HL-60 (cell line): ENCODE data around the gene EGFR.

Experiments
- POLR2AphosphoS5 ChIP-seq: IDR thresholded peaks from 2 replicates; pipeline ENCODE4 v1.6.1; 2012; ENCODE audit warnings: low read depth
- REST ChIP-seq: IDR thresholded peaks from 2 replicates; pipeline ENCODE4 v1.6.1; 2012; ENCODE audit warnings: low read depth; ENCODE audit not compliant: insufficient replicate concordance
- SPI1 ChIP-seq: IDR thresholded peaks from 2 replicates; pipeline ENCODE4 v1.6.1; 2012; ENCODE audit warnings: low read depth, mild to moderate bottlenecking, borderline replicate concordance
- TF ChIP-seq, protein P1 (sequence below): IDR thresholded peaks from one replicate; pipeline ENCODE4 v1.5.1; 2011; ENCODE audit warnings: low read length, control low read depth, inconsistent platforms; ENCODE audit not compliant: insufficient read depth

- TF ChIP-seq, protein P1, sequence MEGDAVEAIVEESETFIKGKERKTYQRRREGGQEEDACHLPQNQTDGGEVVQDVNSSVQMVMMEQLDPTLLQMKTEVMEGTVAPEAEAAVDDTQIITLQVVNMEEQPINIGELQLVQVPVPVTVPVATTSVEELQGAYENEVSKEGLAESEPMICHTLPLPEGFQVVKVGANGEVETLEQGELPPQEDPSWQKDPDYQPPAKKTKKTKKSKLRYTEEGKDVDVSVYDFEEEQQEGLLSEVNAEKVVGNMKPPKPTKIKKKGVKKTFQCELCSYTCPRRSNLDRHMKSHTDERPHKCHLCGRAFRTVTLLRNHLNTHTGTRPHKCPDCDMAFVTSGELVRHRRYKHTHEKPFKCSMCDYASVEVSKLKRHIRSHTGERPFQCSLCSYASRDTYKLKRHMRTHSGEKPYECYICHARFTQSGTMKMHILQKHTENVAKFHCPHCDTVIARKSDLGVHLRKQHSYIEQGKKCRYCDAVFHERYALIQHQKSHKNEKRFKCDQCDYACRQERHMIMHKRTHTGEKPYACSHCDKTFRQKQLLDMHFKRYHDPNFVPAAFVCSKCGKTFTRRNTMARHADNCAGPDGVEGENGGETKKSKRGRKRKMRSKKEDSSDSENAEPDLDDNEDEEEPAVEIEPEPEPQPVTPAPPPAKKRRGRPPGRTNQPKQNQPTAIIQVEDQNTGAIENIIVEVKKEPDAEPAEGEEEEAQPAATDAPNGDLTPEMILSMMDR, result no peak
- no peak for TF ChIP-seq POLR2AphosphoS5
- no peak for TF ChIP-seq REST
- TF ChIP-seq SPI1, result no peak
These were observed 113.7 kb downstream of the EGFR start for GRCh38 chr7:55132550-55132889.
